Tibial nerve (tissue), 3 donors: ENCODE results near the gene SESN2.

Experiments
- CTCF ChIP-seq, 5 experiments: fragments of 200-600 bp in 3 of 5; fragments of 450-650 bp in 2 of 5; sonication (generic) in 3 of 5; IDR thresholded peaks; one replicate each; pipeline ENCODE4 v1.5.1; 2016 to 2019; ENCODE audit warnings: antibody characterized with exemption in 5 of 5, mild to moderate bottlenecking in 3 of 5, moderate library complexity in 2 of 5
- POLR2A ChIP-seq, 2 donors: fragments of 450-650 bp; IDR thresholded peaks; one replicate each; pipeline ENCODE4 v1.6.1; 2017; ENCODE audit warnings: antibody characterized with exemption in 2 of 2, mild to moderate bottlenecking in 2 of 2, moderate library complexity in 2 of 2

- no peak for TF ChIP-seq CTCF (IDR thresholded peaks at IDR 0.05)
- no peak for TF ChIP-seq POLR2A (IDR thresholded peaks at IDR 0.05)
Observed at GRCh38 chr1:28280977-28281381, 21.7 kb downstream of the SESN2 start.
